UCSD-AML1 (cell line): Measurements from ENCODE around the gene NAGA.
A peak's percentile ranks its signal among the peaks of the same experiment; 100 is the strongest.
"Not testable (repeated sequence)": the region's sequence is repeated elsewhere in the genome, so short reads cannot be mapped to it uniquely, and the experiment has no call there.

ENCODE experiments used
- DNase-seq: peaks from one replicate; lab custom pipeline; 2025; ENCODE audit not compliant: unreplicated experiment; lab: John Stamatoyannopoulos, UW

The NAGA gene

DNA sequence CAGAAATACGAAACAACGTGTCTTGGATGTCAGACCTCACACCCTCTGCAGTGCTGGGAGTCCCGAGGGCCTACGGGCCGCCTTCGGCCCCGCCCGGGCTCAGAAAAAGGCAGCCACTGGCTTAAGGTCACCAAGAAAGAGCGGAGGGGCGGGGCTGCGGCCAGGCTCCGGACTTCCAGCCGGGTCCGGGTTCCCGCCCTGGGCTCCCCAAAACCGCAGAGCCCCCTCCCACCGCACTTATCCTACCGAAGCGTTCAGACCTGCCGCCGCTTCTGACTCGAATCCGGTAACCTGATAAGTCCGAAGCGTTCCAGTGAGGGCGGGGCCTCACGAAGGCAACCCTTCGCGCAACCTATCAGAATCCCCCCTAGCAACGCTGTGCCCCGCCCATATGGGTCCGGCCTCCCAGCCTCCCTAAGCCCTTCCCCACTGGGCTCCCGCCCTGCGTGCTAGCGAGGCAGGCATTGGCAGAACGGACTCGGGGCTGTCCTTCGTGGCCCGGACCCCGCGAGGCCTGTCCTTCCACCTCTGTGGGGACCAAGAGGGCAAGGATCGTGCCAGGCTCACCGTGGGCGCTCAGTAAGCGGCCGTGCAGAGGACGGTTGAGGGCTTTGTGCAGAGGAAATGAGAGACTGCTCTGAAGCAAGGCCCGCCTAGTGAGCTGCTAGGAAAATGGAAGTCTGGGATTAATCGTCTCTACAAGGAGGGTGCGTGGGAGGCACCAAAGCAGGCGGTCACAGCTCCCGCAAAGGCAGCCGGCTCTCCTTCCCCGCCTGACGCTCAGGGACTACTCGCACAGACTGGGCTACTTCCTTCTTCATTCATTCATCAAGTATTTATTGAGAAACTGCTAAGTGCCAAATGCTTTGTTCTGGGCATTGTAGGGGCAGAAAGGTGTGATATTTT lies at the start of gene NAGA:
TSS of gene NAGA (minus strand) at position 296 of the 906 bp plus-strand sequence. CDS start 515 bp downstream, outside the sequence.
- DNase-seq = peak; percentile 98

DNA sequence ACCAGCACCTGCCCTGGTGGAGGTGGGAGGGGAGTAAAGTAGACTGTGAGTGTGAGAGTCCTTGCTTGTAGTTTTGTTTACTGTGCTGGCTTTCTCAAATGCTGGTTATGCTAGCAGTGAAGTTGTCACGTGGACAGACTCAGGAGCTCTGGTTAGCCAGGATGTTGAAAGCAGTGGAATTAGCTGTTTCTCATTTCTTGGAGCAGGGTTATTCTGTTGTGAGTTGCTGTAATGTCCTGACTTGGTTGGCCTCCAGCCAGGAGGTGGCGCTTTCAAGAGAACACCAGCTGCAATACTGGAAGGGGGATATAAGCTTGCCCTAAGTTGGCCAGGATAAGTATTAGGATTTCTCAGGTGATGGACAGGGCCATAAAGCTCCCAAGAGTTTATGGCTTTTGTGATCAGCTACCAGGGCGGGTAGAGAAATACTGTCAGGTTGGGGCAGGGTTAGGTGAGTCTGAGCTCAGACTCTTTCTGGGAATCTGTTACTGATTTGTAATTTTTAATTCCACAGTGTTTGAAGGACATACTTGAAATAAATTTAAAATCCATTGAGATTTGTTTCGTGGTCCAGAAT lies 46.3 kb upstream of the NAGA start:
- DNase-seq = no peak

DNA sequence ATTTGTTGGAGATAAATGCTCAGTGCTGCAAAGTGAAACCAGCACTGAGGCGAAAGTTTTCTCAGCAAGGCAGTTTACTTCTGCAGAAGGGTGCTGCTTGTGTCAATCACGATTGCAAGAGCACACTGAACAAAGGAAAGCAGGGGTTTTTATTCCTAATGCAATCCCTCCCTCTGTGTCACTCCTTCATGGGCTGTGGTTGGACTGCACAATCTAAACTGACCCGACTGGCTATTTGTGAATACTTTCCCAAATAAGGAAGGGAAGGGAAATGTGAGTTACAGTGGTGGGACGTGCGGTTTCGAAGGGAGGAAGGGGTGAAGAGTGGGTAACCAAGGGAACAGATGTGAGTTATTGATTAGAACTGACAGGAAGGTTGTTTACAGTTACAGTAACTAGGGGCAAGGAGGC lies 44.8 kb upstream of the NAGA start:
- peak; percentile 39 for DNase-seq

DNA sequence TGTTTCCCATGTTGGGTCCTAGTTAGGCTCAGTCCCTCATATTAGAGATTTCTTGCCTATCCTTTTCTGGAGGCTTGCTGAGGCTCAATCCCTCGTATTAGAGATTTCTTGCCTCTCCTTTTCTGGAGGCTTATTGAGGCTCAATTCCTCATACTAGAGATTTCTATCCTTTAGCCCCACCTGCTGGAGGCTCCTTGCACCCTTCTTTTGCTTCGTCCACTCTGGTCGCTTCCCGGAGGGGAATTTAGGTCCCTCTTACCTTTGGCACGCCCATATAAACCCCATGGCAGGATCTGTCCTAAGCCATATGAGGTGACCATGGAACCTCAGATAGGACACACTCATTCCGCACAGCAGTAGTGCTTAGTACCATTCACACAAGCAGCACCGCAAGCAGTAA lies 44.1 kb upstream of the NAGA start:
- no peak for DNase-seq

DNA sequence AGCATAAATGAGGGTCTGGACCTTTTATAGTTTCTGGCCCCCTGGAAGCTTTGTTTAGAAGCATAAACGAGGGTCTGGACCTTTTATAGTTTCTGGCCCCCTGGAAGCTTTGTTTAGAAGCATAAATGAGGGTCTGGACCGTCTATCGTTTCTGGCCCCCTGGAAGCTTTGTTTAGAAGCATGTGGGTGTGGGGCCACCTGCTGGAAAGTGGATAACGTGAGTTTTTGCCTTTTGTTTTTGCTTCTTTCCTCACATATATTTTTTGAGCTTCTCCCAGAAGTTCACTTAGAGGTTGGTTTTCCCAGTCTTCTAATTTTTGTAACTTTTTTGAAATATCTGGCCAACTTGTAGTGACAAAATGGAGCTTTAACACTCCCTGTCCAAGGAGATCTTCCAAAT lies 42.2 kb upstream of the NAGA start:
- not testable (repeated sequence) for DNase-seq

DNA sequence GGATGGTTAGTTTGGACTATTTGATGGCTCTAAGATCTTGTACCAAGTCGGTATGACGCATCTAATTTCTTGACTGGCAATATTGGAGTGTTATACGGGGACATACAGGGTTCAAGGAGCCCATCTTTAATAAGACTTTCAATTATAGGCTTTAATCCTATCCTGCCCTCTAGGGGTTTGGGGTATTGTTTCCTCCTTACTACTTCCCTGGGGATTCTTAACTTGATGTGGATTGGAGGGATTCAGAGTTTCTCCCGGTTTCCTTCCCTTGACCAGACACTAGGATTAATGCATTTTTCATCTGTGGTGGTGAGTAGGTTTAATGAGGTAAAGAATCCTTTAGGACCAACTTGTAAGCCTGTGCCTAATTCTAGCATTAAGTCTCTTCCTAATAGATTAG lies 41.2 kb upstream of the NAGA start:
- no peak for DNase-seq

DNA sequence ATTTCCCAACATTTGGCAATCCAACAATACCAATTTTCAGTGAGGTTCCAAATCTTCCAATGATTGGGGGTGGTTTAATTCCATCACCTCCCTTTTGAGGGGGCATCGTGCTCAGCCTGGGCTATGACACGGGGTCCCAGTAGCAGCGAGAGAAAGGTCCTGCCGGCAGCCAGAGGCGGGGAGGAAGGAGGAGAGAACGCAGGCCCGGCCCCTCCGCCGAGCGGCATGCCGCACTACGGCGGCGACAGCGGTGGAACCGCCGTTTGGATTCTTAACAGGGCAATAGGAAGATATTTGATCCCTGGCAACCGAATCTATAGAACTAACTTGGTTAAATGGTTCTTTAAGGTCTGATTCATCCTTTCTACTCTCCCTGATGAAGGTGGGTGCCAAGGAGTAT lies 38.2 kb upstream of the NAGA start:
- DNase-seq = no peak

DNA sequence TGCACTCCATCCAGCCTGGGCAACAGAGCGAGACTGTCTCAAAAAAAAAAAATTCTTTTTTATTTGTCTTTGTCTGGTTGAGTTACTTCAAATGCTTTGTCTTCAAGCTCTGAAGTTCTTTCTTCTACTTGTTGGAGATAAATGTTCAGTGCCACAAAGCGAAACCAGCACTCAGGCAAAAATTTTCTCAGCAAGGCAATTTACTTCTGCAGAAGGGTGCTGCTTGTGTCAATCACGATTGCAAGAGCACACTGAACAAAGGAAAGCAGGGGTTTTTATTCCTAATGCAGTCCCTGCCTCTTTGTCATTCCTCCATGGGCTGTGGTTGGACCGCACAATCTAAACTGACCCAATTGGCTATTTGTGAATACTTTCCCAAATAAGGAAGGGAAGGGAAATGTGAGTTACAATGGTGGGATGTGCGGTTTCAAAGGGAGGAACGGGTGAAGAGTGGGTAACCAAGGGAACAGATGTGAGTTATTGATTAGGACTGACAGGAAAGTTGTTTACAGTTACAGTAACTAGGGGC lies 33.8 kb upstream of the NAGA start:
- not testable (repeated sequence) for DNase-seq

DNA sequence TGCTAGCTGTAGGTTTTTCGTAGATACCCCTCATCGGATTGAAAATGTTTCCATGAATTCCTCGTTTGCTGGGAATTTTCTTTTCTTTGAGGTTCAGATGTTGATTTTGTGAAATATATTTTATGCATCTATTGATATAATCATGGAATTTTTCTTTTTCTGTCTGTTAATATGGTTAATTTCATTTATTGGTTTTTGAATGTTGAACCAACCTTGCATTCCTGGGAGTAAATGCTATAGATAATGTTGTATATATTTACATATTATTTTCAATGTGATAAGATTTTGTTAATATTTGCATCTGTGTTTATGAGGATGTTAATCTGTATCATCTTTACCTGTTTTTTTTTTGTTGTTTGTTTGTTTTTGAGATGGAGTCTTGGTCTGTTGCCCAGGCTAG lies 30.6 kb upstream of the NAGA start:
- no peak for DNase-seq

DNA sequence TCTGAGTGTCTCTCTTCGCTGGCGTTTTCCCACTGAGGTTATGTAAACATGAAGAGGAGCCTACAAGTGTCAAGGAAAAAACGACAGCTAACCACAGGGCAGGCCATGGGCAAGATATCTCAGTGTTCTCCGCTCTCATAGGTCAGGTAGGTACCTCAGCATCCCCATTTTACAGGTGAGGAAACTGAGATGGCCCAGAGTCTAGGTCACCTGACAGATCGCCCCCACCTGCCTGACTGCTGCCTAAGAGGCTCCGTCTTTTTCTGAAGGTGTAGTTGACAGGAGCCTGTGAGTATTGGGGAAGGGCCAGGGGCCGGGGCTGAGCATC lies 20.8 kb upstream of the NAGA start:
- no peak for DNase-seq

DNA sequence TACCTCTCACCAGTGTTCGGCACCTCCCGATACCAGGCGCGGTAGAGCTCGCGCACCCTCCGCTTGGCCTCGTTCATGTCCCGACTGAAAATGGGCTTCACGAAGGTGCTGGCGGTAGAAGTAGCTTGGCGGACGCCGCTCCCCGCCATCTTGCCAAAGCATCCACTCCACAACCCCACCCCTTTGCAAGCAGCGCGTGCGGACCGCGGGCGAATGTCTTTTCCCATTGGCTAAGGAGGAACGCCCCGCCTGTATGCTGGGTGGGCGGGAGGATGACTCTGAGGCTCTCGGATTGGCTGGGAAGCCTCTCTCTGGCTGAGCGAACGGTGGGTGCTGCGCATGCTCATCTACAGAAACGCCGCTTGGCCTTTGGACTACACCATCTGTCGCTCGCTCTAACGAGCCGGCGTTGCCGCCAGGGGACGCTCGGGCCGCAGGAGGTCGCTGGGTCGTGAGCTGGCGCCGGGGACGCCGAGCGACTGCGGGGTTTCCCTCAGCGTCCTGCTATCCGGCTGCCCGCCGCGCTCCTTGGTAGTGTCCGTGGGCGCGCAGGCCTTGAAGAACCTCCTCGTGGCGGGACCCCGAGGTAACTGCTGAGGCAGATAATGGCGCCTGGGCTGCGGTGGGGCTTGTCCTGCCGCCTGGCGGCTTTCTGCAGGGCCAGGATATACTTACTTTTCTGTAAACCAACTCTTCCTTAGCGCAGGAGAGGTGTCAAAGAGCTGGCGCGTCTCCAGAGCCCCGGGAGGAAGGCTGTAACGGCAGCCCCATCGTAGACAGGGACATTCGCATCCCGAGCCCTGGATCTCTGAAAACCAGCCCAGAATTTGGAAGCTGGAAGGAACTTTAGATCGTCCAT lies 20.2 kb upstream of the NAGA start, which contains the start of gene NDUFA6:
TSS of gene NDUFA6 (minus strand) at position 177 of the 859 bp plus-strand sequence. CDS start at position 149, 28 bp downstream.
- DNase-seq = peak; percentile 99

DNA sequence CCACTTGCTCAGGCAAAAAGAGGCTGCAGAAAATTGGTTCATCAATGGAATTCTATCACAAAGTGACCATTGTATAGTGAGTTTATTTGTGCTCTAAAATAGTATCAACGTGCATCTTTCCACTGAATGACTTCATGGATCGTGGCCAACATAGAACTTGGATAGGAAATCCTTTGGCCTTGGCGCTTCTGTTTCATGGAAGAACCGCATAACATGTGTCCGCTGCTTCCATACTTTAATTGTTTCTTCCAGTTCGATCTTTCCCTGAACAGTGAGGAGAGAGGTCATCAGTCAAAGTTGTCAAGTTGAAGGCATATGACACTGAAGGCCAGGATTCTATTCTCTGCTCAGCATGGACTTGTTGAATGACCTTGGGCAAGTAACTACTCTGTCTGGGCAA lies 15.4 kb upstream of the NAGA start:
- DNase-seq = no peak

DNA sequence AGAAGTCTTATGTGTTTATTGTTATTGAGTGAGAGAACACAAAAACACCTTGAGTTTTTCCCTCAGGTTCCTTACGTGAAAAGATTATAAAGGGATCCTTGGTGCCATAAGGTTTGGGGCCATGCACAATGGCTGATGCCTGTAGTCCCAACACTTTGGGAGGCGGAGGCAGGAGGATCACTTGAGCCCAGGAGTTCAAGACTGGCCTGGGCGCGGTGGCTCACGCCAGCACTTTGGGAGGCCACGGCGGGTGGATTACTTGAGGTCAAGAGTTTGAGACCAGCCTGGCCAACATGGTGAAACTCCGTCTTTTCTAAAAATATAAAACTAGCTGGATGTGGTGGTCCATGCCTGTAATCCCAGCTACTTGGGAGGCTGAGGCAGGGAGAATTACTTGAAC lies 14.3 kb upstream of the NAGA start:
- DNase-seq = no peak

DNA sequence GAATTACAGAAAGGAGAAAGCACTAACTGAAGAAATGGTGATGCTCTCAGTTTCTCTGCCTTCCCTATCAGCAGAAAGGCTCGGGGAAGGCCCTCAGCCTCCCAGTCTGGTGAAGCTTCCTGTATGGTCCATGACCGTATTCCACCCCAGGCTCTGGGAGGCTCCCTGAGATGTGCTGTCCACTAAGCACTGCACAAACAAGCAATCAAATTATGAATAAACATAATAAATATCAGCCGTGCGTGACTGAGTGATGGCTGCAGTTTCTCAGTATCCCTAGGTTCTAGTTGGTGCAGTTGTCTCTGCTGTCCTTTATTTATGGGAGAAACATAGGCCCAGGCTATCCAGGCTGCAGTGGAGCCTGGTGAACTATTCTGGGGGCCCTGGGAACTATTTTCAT lies 12.5 kb upstream of the NAGA start:
- DNase-seq = no peak

DNA sequence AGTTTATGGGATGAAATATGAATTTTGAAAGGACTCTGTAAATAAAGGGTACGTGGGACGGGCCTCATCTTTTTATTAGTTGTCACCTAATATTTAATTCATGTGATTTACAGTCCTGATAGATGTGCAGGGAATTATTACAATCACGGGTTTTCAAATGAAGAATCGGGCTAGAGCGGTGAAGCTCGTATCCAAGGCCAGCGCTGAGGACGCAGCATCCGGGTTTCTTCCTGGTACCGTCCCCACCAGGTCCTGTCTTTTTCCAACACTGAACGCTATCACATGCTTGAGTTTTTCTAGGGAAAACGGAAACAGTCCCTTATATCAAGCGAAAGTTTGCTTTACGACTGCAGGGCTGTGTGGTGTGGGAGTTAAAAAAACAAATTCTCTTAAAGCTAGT lies 9.7 kb upstream of the NAGA start:
- no peak for DNase-seq

DNA sequence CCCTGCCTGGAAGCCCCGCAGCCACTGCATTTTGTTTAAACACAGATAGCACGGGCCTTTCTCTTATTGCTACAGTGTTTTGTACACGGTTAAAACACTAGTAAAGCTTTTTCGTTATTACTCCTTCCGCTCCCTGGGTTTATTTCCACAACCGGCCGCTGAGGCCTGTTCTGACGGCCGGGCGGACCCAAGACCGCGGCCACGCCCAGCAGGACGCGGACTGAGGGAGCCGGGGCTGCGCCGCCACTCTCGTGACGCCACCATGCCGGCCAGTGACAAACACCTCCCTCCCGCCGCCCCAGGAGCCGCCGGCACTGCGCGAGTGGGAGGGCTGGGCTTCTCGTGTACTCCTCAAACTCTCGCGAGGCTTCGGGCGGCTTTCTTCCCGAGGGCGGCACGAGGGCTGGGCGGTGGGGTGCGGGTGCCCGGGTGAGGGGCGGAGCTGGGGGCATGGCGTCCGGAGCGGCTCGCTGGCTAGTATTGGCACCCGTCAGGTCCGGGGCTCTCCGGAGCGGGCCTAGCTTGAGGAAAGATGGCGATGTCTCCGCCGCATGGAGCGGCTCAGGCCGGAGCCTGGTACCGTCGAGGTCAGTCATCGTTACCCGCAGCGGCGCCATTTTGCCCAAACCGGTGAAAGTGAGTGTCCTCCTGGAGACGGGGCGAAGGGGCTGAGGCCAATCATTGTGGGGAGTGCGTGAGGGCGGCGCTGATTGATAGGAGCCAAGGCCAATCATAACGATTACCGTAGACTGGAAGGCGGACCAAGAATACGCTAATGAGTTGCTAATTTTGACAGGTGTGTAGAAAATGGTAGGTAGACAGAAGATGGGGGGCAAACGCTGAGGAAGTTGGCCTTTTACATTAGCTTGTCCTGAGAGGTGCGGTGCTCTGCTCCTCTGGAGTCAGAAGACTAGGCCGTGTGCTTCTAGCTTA lies 9.0 kb upstream of the NAGA start, which contains the start of gene SMDT1:
TSS of gene SMDT1 (plus strand) at position 382 of the 933 bp plus-strand sequence. CDS start at position 451, 69 bp downstream.
- peak; percentile 98 for DNase-seq

DNA sequence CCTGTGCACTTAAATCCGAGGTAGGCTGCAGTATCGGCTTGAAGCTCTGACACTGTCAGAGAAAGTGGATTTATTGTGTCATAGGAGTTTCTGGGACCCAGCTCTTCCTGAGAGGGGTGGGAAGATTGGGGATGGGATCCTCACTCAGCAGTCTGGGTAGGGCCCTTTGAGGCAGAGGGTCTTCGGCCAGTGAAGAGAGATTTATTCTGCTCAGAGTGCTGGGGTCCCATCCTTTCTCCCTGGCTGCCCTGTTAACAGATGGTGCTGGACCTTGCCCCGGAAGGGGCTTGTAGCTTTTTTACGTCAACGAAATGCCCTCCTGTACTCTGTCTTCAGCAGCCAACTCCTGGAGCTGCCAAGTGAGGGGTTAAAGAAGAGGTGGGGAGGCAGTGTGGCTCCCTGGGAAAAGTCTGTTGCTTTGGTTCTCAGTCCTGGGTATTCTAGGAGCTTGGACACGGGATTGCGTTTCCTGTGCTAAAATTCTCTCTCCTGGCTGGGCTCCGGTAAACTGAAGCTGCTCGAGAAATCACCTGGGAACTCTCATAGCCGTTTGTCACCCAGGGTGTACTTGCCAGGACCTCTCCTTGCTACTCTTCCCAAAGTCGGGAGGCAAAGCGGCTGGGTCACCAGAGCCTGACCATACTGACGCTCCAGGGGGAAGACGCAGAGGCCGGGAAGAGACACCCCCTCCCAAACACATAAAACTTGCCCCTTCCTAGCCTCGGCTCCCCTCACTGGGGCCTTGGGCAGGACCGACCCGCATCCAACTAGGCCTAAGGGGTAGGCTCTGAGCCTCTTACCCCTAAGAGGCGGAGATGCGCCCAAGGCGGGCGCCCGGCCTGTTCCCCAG lies 8.1 kb upstream of the NAGA start:
- DNase-seq = no peak

DNA sequence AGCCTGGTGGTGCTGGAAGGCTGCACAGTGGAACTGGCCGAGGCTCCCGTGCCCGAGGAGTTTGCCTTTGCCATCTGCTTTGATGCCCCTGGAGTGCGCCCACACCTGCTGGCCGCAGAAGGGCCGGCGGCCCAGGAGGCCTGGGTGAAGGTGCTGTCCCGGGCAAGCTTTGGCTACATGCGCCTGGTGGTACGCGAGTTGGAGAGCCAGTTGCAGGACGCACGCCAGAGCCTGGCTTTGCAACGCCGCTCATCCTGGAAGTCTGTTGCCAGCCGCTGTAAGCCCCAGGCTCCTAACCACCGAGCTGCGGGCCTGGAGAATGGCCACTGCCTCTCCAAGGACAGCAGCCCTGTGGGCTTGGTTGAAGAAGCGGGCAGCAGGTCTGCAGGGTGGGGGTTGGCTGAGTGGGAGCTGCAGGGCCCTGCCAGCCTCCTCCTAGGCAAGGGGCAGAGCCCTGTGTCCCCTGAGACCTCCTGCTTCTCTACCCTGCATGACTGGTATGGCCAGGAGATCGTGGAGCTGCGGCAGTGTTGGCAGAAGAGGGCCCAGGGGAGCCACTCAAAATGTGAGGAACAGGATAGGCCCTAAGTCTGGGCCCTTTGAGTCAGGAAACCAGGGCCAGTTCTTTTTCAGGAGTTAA lies 7.0 kb upstream of the NAGA start:
- DNase-seq = no peak
